HG02970 (cell line): ENCODE measurements around the gene SFXN4.

Experiments used
- ATAC-seq: cut with Tn5 transposase; IDR thresholded peaks from one replicate; pipeline ENCODE4 v1.9.1; 2021; ENCODE audit warnings: mild to moderate bottlenecking, moderate library complexity, moderate number of reproducible peaks; ENCODE audit not compliant: unreplicated experiment, low FRiP score

SFXN4 gene, protein sequence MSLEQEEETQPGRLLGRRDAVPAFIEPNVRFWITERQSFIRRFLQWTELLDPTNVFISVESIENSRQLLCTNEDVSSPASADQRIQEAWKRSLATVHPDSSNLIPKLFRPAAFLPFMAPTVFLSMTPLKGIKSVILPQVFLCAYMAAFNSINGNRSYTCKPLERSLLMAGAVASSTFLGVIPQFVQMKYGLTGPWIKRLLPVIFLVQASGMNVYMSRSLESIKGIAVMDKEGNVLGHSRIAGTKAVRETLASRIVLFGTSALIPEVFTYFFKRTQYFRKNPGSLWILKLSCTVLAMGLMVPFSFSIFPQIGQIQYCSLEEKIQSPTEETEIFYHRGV

DNA sequence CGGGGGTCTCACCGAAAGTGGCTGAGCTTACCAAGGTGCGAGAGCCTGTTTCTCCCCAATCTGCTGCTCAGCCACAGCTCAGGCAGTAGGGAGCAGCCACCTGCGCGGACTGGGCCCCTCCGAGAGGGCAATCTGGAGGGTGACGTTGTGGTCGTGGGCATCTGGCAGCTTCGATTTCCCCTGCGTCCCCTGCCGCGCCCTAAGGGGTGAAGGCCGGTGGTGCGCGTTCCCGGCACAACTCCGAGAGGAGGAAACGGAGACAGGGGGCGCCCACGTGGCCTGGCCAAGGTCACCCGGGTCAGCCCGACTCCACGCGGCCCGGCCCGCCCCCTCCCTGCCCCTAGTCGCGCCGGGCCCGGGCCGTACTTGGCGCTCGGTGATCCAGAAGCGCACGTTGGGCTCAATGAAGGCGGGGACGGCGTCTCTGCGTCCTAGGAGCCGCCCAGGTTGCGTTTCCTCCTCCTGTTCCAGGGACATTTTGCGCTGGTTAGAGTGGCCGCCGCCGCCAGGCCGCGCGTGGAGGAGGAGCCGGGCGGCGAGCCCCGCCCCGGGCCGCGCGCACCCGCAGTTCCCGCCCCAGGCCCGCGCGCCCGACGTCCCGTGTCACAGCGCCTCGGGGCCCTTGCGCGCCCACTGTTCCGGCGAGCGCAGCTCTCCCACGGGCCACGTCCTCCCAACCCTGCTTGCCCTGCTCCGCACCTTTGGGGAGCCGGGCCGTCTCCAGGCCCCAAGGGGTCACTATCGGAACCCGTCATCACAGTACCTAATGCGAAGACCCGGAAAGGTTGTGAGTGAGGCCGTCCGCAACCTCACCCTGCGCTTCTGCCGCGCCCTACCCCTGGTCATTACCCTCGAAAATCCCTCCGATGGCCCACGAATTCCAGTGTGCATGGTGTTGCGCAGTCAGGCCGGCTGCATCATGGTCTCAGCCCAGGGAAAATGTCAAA lies at the start of gene SFXN4:
Gene SFXN4, minus strand, starts transcription at position 544 of the 947 bp plus-strand sequence. Its CDS starts 67 bp downstream, at position 477.
- ATAC-seq: peak; percentile 83

DNA sequence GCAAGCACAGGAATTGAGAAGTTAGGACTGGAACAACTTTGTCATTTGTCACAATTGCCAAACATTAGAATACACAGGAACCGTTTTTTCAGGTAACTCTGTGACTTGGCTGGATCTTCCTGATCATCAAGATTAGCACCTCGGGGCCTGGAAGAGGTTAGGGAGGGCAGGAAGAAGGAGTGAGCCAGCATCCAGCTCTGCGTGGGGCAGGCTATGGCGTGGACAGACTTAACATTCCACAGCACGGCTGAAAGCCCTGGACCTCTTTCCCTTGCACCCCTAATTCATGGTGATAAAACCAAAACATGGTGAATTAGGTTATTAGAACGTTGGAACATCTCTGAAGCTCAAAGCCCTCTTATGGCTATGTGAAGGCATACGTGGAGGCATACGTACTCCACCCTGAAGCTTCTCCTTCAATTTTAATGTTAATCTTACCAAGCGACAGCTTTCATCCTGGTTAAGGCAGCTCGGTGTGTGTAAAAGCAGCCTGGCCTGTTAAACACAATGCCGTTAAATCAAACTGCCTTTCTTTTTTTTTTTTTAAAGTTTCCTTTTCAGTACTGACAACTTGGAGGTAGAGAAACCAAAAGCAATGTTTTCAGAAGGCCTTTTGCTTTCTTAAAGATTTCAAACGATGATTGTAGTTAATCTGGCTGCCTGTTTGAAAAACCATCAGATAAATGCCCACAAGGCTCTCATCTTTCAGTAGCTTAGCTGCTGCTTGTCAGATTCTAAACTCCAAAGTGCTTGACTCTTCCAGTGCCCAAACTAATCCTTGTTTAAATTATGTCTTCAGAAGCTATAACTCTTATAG lies 46.3 kb upstream of the SFXN4 start:
- no peak for ATAC-seq

DNA sequence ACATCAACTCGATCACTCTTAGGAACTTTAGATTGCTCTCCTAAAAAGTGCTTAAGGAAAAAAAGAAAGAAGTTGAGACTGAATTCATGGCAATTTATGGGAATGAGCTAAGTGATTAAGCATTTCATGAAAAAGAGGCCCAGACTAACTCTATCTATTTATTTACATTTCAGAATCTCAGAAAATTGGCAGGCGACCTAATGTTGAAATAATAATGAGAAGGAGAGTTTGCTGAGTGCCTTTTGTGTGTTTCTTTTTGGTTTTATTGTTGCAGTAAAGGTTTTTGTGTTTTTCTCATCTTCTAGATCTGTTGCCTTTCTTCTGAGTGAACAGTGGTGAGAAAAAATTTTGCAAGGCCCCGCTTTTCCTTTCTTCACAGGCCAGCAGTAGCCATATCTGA lies 45.7 kb upstream of the SFXN4 start:
- no peak for ATAC-seq

DNA sequence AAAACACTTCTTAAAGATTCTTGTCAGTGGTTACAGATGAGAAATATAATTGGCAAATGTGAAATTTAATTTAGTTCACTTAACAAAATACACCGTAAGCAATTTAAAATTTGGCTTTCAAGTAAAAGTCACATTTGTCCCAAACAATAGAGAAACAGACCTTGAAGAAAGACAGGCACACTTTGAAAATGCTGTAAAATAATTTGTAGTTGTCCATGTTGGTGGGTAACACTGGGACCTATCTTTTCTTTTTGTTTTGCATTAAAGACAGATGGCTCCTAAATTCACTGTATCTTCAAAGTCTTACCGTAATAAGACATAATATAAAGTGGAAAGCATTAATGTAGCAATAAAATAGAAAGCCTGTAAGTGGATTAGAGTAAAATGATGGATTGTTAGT lies 45.1 kb upstream of the SFXN4 start:
- no peak for ATAC-seq

DNA sequence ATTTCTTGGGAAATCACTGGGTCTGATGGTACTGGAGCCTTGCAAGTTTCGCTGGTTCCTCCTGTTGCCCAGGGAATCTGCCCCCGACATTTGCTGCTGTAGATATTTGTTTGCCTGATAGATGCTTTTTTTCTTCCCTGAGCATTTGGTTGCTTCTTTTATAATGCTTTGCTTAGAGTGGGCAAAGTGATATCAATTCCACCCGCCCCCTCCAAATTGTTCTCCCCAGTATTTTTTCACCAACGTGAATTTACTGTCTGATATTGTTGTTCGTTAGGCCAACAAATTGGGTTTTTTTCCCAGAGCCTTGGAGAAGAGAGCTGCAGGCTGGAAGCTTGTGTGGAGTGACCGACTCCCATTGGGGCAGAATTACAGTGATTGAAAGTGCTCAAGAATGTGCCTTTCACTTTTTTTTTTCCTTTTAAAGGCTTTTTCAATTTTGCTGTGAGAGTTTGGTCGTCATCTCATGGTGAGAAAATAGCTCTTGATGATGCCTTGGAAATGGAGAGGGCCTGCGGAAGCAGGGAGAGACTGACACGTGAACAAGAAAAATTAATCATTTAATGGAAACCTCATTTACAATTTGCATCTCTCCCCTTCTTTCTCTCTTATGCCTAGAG lies 44.3 kb upstream of the SFXN4 start:
- no peak for ATAC-seq

DNA sequence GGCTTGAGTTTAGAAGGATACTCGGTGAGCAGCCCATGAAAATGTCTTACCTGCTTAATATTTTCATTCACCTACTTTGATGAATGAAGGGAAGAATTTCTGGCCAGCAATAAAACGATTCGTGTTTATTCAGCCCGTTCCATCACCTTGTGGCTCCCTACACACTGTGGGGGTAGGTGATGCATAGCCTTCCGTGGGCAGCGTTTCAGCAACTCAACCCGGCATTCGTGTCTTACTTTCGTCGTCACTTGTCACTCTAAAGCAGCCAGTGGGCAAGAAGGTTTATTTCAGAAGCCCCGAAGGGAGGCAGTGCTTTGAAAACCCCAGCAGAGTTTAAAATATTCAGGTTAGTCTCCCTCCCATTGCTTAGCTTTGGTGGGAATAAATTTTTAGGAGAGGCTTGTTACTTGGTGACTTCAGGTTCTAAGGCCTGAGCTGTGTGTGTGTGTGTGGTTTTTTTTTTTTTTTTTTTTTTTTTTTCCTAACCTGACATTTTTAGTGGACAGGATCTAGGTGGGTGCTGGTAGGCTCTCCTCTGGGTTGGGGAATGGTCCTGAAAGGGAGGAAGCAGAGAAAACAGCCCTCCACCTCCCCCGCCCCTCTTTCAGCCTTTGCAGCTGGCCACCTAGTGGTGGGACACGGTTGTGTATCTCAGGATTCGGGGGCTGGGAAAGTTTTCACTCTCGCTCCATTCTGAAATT lies 43.7 kb upstream of the SFXN4 start:
- no peak for ATAC-seq

DNA sequence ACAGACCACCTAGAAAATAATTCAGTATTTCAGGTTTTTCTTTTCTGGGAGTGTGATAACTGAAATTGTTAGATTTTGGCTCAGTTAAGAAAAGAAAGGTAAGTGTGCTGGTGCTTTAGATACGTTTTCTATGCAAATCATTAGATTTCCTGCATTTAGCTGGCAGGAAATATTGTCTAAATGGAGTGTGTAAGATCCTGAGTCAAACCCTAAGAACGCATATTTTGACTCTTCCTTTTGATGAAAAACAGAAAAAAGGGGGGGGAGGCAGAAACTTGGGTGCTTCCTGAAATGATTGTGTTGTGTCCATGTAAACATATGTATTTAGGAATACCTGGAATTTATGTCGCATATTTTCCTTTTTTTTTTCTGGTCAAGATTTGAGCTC lies 43.0 kb upstream of the SFXN4 start:
- ATAC-seq: no peak

DNA sequence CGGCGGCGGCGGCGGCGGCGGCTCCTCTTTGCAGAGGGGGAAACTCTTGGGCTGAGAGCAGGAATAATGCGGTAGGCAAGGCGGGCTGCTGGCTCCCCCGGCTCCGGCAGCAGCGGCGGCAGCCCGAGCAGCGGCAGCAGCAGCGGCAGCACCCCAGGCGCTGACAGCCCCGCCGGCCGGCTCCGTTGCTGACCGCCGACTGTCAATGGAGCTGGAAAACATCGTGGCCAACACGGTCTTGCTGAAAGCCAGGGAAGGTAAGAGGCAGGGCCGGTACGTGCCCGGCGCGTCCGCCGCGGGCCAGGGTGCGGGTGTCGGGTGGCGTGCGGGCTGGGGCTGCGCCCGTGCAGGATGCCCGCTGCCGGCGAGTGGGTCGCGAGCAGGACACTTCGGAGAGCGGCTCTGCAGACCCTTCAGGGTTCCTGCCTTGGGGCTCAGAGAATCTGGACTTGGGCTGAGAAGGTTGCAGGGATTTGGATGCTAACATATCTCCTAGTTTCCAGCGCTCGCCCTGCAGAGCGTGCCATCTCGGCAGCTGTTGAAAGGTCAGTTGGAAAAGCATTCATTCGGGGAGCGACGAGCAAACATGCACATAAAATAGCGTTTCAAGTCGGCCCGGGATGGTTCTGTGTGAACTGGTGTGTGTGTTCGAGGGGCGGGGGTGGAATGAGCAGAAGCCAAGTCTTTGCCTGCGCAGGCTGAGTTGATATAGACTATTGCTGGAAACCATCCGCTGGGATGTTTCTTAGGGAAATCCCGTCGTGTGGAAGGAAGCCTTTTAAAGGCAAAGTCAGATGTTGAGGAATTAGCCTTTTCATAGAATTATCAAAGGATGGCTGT lies 42.4 kb upstream of the SFXN4 start:
- peak; percentile 14 for ATAC-seq

DNA sequence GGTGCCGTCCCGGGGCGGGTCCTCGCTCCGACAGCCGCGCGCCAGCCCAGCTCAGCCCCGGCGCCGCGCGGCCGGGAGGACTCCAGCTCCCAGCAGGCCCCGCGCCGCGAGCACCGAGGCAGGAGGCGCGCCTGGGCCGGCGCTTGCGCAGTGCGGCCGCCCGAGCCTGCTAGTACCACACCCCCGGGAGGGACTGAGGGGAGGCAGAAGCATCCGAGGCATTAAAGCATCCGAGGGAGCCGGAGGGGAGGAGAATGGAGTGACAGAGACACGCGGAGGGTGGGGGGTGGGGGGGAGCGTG lies 41.8 kb upstream of the SFXN4 start, which contains the start of gene GRK5:
Gene GRK5, plus strand, starts transcription at position 206 of the 301 bp plus-strand sequence. CDS start 347 bp downstream, outside the sequence.
- ATAC-seq: peak; percentile 72

DNA sequence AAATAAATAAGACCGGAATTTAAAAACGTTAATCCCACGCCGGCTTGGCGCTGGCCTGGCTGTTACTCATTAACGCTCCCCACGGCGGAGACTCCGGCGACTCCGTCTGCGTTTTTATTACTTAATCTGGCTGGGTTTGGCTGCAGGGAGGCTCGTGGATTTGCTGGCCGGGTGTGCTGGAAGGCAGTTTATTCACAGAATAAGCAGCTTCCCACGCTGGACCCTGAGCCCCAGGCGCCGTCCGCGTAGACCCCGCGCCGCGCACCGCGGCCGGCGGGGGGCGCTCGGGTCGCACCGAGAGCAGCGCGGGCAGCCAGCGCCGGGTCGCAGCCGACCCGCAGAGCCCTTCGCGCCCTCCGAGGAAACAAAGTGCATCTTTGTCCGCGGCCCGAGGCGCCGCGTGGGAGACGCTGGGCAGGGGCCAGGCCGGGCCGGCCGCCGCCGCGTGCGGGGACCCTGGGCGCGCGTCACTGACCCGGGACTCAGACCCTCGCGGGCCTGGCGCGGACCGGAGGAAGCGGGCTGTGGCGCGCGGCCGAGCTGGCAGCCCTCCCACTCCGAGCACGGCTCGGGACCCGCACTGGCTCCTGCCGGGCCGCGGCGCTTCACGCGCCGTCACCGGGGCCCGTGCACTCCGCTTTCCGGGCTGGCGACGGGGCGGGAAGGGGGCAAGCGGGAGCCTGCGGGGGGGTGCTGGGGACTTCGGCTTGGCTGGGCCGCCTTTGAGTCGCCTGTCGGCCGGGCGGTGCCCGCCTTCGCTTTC lies 41.3 kb upstream of the SFXN4 start:
- peak; percentile 49 for ATAC-seq

DNA sequence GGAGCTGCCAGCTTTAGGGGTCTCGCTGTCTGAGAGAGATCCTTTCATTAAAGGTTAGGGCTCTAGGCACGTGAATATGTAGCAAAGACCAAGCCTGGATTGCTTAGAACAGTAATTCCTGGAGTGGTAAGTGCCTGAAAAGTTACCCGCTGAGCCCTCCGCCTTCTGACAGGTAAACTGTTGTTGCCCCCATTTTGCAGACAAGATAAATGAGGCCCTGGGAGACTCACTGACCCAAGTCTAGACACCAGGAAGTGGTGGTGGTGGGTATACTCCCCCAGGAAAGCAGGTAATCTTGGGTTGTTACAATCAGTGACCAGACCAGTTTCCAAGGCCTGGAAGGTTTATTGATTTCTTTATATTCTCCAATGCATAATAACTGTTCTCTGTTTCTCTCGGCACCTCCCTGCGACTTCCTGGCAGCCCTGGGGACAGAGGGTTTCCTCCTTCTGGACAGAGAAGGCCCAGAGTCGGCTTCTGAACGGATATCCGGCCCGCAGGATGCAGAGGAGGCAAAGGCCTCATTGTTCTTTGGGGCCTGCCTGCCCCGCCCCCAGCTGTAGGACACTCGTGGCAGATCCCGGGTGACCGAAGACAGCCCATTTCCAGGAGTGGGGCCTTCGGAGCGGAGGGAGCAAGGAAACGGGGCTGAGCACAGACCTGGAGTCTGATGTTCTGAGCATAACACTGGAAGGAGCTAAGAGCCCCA lies 40.5 kb upstream of the SFXN4 start:
- peak; percentile 12 for ATAC-seq

DNA sequence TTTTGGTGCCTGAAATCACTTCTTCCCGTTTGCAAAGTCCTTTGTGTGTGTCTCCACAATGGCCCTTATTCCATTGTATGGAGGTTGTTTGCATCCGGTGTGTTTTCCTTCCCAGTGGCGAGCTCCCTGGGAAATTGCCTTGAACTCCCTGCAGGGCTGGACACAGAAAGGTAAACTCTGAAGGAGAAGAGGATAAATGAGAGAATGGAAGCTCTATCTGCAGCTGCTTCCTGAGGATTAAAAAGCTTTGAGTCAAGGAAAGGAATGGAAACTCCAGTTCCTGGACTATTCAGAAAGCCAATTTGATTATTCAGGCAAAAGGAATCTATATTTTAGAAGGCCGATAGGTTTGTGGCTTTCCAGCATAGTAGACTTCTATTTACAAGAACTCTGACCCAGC lies 37.5 kb upstream of the SFXN4 start:
- no peak for ATAC-seq

DNA sequence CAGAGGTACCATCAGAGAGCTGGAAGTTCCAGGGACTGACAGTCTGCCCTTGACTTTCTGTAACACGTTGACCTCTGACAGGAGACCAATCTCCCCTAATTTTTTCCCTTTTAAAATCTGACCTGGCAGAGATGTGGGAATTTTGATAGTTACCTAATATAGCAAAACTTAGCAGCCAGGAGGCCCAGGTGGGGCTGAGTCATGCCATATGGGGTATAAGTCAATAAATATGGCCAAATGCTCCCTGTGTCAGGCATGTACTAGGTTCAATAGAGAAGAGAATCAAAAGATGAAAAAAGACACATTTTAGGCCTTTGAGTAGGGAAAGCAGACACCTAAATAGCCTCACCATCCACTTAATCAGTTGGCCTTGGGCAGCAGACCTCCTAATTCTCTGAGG lies 35.7 kb upstream of the SFXN4 start:
- ATAC-seq: no peak

DNA sequence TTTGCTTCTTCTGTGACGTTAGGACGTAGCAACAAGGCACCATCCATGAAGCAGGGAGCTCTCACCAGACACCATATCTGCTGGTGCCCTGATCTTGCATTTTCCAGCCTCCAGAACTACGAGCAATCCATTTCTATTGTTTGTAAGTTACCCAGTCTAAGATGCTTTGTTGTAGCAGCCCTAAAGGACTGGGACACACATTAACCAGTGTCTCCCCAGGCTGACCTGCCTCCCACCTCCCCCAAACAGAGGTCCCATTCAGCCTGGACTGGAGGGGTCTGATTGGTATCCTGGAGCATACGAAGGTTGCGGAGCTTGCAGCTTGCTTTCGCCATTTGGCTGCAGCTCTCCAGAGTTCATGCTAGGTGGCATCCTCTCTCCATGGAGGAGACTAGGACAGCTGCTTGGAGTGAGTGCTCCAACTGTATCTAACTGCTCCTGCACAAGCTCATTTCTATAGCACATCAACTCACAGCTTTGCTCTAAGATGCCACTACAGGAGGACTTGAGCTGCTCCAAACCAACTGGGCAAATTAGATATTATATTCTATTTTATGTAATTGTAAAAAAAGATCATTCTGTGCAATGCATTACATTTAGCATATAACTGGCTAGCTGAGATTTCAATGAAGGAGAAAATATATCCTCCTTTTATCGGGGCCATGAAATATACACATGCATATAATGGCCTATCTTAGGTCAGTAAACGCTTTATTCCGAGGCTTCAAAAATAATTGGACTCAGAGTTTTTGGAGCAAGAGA lies 33.9 kb upstream of the SFXN4 start:
- ATAC-seq: no peak

DNA sequence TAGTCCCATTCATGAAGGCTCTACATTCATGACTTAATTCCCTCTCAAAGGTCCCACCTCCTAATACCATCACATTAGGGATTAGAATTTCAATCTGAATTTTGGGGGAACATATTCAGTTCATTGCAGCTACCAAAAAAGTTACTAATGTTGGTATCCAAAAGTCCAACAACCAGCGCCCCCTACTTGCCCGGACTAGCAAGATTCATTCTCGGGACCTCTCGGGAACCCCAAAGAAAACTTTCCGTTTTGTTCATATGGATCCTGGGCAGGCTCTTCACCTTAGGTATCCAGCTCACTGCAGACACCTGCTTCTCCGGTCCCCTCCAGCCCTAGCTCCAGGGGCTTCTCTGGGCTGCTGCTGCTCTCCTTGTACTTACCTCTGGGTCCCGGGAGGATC lies 32.9 kb upstream of the SFXN4 start:
- no peak for ATAC-seq

DNA sequence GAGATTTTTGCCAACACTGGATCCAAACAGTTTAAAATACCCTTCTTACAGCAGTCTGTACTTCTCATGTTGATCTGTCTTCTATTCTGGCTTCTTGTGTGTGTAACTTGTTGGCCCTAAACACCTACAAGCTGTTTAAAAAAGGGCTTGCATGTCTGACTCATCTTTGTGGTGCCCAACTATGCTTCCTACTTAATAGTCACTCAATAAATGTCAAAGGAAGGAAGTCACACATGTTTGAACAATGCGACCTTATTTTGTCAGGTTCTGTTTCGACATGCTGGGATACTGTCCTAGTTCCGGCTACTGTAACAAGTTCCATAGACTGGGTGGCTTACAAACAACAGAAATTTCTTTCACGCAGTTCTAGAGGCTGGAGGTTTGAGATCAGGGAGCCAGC lies 32.4 kb upstream of the SFXN4 start:
- ATAC-seq: no peak

DNA sequence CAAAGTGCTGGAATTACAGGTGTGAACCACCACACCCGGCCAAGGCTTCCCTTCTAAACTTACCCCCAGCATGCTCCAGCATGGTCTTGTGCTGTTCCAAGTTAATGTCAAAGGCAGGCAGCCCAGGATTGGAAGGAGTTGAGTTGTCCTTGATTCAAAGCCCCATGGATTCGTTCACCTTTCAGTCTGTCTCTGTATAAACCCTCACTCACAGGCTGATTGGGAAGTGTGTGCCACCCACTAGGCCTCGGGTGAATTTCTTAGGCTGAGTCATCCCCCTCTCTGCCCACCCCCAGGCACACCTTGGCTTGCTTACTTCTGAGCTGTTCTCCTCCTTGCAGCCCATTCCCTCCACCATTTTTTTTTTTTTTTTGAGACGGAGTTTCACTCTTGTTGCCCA lies 26.4 kb upstream of the SFXN4 start:
- no peak for ATAC-seq
